GM12878 (cell line): ENCODE data around the gene FGF11. TPM values are rescaled to one million over a fixed set of nuclear protein-coding genes. Genes with fewer than 3 reads are reported as not detected.

Source experiments
- CHD1 ChIP-seq: IDR thresholded peaks from 2 replicates; pipeline ENCODE4 v1.6.1; 2012; ENCODE audit warnings: low read depth, low read length, improper control_type of control experiment
- DPF2 ChIP-seq: fragments of 450-650 bp; IDR thresholded peaks from 2 replicates; pipeline ENCODE4 v1.6.1; 2017; ENCODE audit warnings: mild to moderate bottlenecking
- HDAC6 ChIP-seq: fragments of 200-600 bp; sonication (generic); IDR thresholded peaks from one replicate; pipeline ENCODE4 v1.8.0; 2017; ENCODE audit warnings: antibody characterized with exemption; ENCODE audit not compliant: unreplicated experiment
- KDM1A ChIP-seq: fragments of 200-600 bp; sonication (generic); IDR thresholded peaks from 2 replicates; pipeline ENCODE4 v1.6.1; 2016; ENCODE audit warnings: borderline replicate concordance
- NFYB ChIP-seq: IDR thresholded peaks from 2 replicates; pipeline ENCODE4 v1.6.1; 2011; ENCODE audit warnings: low read depth, mild to moderate bottlenecking, low read length, improper control_type of control experiment, moderate library complexity; ENCODE audit not compliant: insufficient read depth
- PAX5 ChIP-seq: IDR thresholded peaks from 2 replicates; pipeline ENCODE4 v1.6.1; 2011; ENCODE audit warnings: low read depth, low read length, borderline replicate concordance
- POLR2A ChIP-seq: IDR thresholded peaks from 2 replicates; pipeline ENCODE4 v1.6.1; 2011; ENCODE audit warnings: low read depth, mild to moderate bottlenecking, low read length
- SMAD5 ChIP-seq: IDR thresholded peaks from 2 replicates; pipeline ENCODE4 v1.6.1; 2016; ENCODE audit warnings: antibody characterized with exemption, low read depth
- TCF12 ChIP-seq: IDR thresholded peaks from 2 replicates; pipeline ENCODE4 v1.6.1; 2011; ENCODE audit warnings: low read depth, mild to moderate bottlenecking, low read length
- ZNF217 ChIP-seq: fragments of 450-650 bp; IDR thresholded peaks from 2 replicates; pipeline ENCODE4 v1.6.1; 2017; ENCODE audit warnings: antibody characterized with exemption, mild to moderate bottlenecking
- polyA plus RNA-seq, 11 experiments: library from polyadenylated mRNA; depleted of rRNA in 4 of 11; unstranded in 6 of 11; stranded (reverse) in 5 of 11; fragments of >200 nt; fragmentation: Nextera tagmentation in 4 of 11; fragmentation: Illumina TruSeq in 1 of 11; extraction: Ambion mirVana in 4 of 11; extraction: Trizol in 1 of 11; gene quantifications; 1 replicate in 1 of 11; 2 replicates in 10 of 11; pipeline versions ENCODE4 v1.2.1 to v1.2.3, GENCODE V29; 2011 to 2016; ENCODE audit warnings: inconsistent platforms in 2 of 11, missing spikeins in 2 of 11, low read depth in 1 of 11
- total RNA-seq, 4 experiments: library from RNA; depleted of rRNA in 3 of 4; stranded (reverse); fragments of >200 nt in 3 of 4; fragmentation: Illumina TruSeq in 1 of 4; extraction: Trizol in 1 of 4; gene quantifications; 2 replicates each; pipeline versions ENCODE4 v1.2.1 to v1.2.3, GENCODE V29; 2013 to 2021
- TF ChIP-seq, protein P1 (sequence below): IDR thresholded peaks from 2 replicates; pipeline ENCODE4 v1.6.1; 2011; ENCODE audit warnings: borderline replicate concordance, low read depth, mild to moderate bottlenecking, moderate library complexity, low read length; ENCODE audit not compliant: insufficient read depth, poor library complexity, severe bottlenecking
- TF ChIP-seq, protein P2 (sequence below): fragments of 450-650 bp; formaldehyde crosslinking; IDR thresholded peaks from 2 replicates; pipeline ENCODE4 v1.4.0; 2020; ENCODE audit warnings: mild to moderate bottlenecking, moderate library complexity
- TF ChIP-seq, protein P3 (sequence below): IDR thresholded peaks from 2 replicates; pipeline ENCODE4 v1.6.1; 2012; ENCODE audit warnings: mild to moderate bottlenecking, low read depth, low read length

The FGF11 gene
- total and polyA plus RNA-seq, 10 of the 15 experiments (the other 5 are each of a cell fraction or from before 2014, with no cell fraction given), result 0.69 to 21.1 (median 2.6) TPM

DNA sequence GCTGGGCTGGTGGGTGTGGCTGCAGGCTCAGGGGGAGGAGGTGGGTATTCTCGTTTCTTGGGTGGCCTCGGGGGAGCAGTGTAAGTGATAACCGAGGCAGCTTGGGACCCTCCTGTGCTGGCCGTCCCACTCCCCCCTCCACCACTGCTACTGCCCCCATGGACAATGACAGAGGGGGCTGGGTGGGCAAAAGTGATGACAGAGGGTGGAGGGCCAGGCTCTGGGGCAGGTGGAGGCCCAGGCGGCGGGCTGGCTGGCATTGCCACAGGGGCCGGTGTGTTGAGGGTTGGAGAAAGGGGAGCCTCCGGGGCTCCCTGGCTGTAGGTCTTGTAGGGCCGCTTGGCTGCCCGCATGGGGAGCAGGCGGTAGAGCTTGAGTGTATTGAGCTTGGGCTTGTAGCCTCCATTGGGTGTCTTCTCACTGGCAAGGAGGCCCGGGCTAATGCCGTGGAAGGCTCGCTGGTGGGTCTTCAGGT is 24.1 kb downstream of the FGF11 start (continued):
- TF ChIP-seq NFYB, result no peak
- TF ChIP-seq, protein P1, sequence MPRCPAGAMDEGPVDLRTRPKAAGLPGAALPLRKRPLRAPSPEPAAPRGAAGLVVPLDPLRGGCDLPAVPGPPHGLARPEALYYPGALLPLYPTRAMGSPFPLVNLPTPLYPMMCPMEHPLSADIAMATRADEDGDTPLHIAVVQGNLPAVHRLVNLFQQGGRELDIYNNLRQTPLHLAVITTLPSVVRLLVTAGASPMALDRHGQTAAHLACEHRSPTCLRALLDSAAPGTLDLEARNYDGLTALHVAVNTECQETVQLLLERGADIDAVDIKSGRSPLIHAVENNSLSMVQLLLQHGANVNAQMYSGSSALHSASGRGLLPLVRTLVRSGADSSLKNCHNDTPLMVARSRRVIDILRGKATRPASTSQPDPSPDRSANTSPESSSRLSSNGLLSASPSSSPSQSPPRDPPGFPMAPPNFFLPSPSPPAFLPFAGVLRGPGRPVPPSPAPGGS, result no peak
- TF ChIP-seq, protein P2, sequence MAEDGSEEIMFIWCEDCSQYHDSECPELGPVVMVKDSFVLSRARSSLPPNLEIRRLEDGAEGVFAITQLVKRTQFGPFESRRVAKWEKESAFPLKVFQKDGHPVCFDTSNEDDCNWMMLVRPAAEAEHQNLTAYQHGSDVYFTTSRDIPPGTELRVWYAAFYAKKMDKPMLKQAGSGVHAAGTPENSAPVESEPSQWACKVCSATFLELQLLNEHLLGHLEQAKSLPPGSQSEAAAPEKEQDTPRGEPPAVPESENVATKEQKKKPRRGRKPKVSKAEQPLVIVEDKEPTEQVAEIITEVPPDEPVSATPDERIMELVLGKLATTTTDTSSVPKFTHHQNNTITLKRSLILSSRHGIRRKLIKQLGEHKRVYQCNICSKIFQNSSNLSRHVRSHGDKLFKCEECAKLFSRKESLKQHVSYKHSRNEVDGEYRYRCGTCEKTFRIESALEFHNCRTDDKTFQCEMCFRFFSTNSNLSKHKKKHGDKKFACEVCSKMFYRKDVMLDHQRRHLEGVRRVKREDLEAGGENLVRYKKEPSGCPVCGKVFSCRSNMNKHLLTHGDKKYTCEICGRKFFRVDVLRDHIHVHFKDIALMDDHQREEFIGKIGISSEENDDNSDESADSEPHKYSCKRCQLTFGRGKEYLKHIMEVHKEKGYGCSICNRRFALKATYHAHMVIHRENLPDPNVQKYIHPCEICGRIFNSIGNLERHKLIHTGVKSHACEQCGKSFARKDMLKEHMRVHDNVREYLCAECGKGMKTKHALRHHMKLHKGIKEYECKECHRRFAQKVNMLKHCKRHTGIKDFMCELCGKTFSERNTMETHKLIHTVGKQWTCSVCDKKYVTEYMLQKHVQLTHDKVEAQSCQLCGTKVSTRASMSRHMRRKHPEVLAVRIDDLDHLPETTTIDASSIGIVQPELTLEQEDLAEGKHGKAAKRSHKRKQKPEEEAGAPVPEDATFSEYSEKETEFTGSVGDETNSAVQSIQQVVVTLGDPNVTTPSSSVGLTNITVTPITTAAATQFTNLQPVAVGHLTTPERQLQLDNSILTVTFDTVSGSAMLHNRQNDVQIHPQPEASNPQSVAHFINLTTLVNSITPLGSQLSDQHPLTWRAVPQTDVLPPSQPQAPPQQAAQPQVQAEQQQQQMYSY (CRISPR knock-in tag), result no peak
- no peak for TF ChIP-seq DPF2
- TF ChIP-seq KDM1A, result no peak
- TF ChIP-seq SMAD5, result no peak
- TF ChIP-seq, protein P3, sequence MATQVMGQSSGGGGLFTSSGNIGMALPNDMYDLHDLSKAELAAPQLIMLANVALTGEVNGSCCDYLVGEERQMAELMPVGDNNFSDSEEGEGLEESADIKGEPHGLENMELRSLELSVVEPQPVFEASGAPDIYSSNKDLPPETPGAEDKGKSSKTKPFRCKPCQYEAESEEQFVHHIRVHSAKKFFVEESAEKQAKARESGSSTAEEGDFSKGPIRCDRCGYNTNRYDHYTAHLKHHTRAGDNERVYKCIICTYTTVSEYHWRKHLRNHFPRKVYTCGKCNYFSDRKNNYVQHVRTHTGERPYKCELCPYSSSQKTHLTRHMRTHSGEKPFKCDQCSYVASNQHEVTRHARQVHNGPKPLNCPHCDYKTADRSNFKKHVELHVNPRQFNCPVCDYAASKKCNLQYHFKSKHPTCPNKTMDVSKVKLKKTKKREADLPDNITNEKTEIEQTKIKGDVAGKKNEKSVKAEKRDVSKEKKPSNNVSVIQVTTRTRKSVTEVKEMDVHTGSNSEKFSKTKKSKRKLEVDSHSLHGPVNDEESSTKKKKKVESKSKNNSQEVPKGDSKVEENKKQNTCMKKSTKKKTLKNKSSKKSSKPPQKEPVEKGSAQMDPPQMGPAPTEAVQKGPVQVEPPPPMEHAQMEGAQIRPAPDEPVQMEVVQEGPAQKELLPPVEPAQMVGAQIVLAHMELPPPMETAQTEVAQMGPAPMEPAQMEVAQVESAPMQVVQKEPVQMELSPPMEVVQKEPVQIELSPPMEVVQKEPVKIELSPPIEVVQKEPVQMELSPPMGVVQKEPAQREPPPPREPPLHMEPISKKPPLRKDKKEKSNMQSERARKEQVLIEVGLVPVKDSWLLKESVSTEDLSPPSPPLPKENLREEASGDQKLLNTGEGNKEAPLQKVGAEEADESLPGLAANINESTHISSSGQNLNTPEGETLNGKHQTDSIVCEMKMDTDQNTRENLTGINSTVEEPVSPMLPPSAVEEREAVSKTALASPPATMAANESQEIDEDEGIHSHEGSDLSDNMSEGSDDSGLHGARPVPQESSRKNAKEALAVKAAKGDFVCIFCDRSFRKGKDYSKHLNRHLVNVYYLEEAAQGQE, result no peak
- no peak for TF ChIP-seq TCF12
- no peak for TF ChIP-seq CHD1
- no peak for TF ChIP-seq POLR2A
- no peak for TF ChIP-seq HDAC6
- TF ChIP-seq ZNF217, result no peak
- TF ChIP-seq PAX5, result no peak
- TF ChIP-seq, all 136 proteins: peak for 0
